ENCODE results near the gene PSD2. TPM values are rescaled to one million over a fixed set of nuclear protein-coding genes. Genes with fewer than 3 reads are reported as not detected.
A peak's percentile ranks its signal among the peaks of the same experiment; 100 is the strongest.
"Not testable (repeated sequence)": the region's sequence is repeated elsewhere in the genome, so short reads cannot be mapped to it uniquely, and the experiment has no call there.

Gene PSD2
- total RNA-seq, 1 experiment from 2014 or later: 2.0 TPM

DNA sequence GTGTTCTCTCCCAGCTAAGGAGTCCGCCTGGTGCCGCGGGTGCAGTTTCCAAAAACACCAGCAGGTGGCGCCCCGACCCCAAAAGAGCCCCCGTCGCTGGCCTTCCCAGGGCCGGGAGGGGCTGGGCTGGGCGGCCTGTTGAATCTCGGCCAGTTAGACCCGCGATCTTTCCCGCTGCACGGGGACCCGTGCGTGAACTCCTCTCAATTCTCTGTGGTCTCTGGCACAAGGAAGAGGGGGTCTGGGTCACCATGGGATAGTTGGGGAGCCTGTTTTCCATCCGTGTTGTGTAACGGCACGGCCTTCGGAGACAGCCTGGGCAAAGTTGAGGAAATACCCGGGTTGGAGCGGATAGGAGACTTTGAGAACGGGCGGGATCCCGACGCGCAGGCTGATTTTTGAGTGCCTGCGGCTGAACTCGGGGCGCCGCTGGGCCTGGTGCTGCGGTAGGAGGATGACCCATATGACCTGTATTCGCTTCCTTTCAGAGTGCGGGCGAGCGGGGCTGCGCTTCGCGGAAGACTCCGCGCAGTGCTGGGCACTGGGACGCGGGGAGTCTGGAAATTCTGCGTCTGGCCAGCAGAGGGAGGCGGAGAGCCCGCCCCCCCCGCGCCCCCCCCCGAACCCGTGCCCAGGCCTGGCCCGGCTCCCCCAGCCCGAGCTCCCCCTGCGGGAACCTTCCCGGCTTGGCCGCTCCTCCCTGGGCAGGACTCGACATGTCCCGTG, 7.9 kb upstream of the PSD2 start:
- peak; percentile 90 for DNase-seq (ENCODE audit: low spot score)
- in situ Hi-C loops (cut with HindIII; ENCODE audit: low sequenced_read_pairs): no loop called here

- in situ Hi-C loops (cut with HindIII; ENCODE audit: low sequenced_read_pairs): no loop called here
- DNase-seq (ENCODE audit: low spot score): peak; percentile 67
Measured at GRCh38 chr5:139788294-139788910, 7.2 kb upstream of the PSD2 start.

DNA sequence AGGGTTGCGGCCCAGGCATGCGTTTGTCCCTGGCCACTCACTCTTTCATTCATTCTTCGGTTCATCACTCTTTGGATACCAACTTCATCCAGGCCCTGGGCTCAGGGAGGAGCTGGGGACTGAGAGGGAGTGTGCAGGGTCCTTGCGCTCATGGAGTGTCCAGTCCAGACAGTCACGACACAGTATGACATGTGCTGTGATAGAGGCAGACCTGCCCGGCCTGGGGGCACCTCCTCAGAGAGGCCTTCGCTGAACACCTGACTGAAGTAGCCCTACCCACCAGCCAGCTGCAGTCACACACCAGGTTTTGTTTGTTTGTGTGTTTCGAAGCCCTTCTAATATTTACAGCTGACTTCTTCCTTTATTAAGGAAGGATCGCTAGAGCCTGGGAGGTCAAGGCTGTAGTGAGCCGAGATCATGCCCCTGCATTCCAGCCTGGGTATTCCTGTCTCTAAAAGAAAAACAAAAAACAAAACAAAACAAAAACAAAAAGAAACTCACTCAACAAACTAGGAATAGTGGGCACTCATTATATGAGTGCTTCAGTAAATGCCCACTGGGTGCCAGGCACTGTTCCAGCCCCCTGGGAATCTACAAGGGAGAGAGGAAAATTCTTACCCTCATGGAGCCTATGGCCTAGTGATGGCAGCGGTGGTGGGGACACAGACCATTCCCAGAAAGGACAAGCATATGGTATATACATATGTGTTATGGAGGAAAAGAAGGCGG, 6.3 kb upstream of the PSD2 start:
- in situ Hi-C loops (cut with HindIII; ENCODE audit: low sequenced_read_pairs): no loop called here

DNA sequence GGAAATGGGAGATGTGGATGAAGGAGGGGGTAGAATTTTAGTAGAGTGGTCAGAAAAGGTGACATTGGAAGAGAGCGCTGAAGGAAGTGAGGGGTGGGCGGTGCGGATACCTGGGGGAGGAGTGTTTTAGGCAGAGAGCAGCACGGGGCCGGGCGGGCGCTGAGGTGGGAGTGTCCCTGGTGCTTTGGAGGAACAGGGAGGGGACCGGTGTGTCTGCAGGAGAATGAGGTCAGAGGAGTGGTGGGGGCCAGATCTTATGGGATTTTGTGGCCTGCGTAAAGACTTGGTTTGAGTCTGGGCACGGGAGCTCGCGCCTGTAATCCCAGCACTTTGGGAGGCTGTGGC, 5.8 kb upstream of the PSD2 start:
- in situ Hi-C loops (cut with HindIII; ENCODE audit: low sequenced_read_pairs): no loop called here
- no peak for DNase-seq (ENCODE audit: low spot score)

More for the DNA sequence above, 6.3 kb upstream of the PSD2 start:
- DNase-seq (ENCODE audit: low spot score): no peak

- no peak for DNase-seq (ENCODE audit: low spot score)
- in situ Hi-C loops (cut with HindIII; ENCODE audit: low sequenced_read_pairs): no loop called here
Measured at GRCh38 chr5:139792218-139792617, 3.4 kb upstream of the PSD2 start.

DNA sequence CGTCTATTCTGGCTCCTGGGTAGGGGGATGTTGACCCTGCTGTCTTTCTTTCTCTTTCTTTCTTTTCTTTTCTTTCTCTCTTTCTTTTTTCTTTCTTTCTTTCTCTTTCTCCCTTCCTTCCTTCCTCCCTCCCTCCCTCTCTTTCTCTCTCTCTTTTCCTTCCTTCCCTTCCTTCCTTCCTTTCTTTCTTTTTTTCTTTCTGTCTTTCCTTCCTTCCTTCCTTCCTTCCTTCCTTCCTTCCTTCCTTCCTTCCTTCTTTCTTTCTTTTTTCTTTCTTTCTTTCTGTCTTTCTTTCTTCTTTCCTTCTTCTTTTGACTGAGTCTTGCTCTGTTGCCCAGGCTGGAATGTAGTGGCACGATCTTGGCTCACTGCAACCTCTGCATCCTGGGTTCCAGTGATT, 3.0 kb upstream of the PSD2 start:
- in situ Hi-C loops (cut with HindIII; ENCODE audit: low sequenced_read_pairs): not testable (repeated sequence)

GRCh38 chr5:139794067-139794846, 1.4 kb upstream of the PSD2 start:
- DNase-seq (ENCODE audit: low spot score): no peak
- in situ Hi-C loops (cut with HindIII; ENCODE audit: low sequenced_read_pairs): no loop called here

More for the DNA sequence above, 3.0 kb upstream of the PSD2 start:
- DNase-seq (ENCODE audit: low spot score): not testable (repeated sequence)

DNA sequence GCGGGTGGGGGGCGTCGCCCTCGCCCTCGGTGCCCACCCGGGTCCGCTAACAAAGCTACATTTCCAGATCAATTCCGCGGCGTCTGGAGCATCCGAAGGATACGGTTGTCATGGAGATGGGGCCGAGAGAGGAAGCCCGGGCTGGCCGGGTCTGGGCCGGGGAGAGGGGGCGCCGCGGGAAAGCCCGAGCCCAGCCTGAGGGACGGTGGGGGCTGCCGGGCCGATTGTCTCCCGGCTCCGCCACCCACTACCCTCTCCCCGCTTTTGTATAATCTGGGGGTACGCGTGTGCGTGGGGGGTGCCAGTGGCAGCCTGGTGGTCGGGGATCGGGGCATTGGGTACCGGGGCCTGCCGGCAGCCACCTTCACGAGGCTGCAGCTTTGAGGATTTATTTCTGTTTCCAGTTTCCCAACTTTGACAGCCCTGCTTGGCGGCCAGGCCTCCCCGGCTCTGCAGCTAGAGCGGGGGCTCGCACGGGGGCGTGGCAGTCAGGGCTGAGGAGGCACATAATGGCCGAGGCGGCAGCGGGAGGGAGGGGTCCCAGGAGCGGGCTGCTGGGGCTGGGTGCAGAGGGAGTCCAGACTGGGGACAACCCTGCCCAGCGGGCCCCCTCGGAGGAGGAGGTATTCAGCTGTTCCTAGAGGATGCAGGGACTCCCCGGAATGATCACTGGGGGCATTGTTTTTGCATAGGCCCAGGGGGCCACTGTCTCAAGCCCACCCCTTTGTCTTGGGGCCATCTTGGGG, 626 bp downstream of the PSD2 start:
- no peak for DNase-seq (ENCODE audit: low spot score)
- in situ Hi-C loops (cut with HindIII; ENCODE audit: low sequenced_read_pairs): no loop called here

GRCh38 chr5:139797335-139797734, 1.7 kb downstream of the PSD2 start:
- DNase-seq (ENCODE audit: low spot score): no peak
- in situ Hi-C loops (cut with HindIII; ENCODE audit: low sequenced_read_pairs): no loop called here

DNA sequence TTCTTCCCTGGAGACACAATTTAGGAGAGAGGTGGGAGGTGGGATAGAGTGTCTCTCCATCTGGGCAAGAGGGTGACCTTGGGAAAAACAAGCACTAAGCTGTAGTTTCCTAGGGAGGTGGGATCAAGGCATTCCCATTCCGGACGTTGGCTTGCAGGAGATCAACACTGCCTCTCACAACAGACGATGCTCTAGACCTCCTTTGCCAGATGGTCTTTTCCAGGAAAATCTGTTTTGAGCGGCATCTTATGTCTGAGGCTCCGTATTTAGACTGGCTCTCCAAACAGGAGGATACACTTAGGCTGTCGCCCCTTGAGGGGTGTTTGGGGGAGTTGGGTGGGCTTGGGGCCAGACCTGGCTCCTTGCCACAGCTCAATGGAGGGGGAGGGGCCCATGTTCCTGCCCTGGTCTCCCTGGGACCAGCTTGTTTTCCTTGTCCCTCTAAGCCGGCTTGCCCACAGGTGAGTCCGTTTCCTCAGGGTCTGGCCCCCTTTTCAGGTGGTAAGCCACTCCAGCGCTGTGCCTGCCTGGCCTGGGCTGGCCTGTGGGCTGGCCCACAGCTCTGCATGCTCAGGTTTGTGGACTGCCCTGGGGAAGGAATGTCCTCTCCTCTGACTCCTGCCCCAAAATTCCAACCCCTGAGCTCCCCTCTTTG, 2.4 kb downstream of the PSD2 start:
- in situ Hi-C loops (cut with HindIII; ENCODE audit: low sequenced_read_pairs): no loop called here
- DNase-seq (ENCODE audit: low spot score): peak; percentile 72

DNA sequence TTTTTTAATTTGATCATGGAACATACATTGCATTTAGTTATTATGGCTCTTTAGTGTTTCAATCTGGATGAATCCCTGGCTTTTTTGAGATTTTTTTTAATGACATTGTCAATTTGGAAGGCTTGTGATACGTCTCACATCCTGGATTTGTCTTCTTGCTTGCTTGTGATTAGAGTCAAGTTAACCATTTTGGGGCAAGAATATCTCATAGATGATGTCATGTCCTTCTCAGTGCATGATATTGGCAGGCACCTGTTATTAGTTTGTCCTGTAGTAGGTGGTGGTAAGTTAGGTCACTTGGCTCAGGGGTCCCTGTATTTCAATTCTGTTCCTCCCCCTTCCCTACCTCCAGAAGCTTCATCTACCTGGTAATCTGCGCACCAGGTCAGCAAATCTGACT, 3.3 kb downstream of the PSD2 start:
- in situ Hi-C loops (cut with HindIII; ENCODE audit: low sequenced_read_pairs): no loop called here
- DNase-seq (ENCODE audit: low spot score): no peak

DNA sequence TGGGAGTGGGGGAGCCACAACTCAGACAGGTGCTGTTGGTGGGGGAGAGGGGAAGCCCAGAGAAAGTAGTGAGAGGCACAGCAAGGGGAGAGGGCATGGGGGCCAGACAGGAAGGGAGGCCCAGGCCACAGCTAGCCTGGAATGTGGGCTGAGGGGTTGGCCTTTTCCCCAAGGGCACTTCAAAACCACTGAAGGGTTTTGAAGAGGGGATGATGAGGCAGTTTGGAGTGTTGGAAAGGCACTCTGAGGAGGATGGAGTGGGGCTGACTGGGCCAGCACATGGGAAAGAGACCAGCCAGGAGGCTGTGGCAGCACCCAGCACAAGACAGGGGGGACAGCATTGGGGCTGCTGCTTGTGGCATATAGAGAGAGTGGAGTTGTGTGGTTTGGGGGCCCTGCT, 3.8 kb downstream of the PSD2 start:
- in situ Hi-C loops (cut with HindIII; ENCODE audit: low sequenced_read_pairs): no loop called here
- DNase-seq (ENCODE audit: low spot score): no peak

DNA sequence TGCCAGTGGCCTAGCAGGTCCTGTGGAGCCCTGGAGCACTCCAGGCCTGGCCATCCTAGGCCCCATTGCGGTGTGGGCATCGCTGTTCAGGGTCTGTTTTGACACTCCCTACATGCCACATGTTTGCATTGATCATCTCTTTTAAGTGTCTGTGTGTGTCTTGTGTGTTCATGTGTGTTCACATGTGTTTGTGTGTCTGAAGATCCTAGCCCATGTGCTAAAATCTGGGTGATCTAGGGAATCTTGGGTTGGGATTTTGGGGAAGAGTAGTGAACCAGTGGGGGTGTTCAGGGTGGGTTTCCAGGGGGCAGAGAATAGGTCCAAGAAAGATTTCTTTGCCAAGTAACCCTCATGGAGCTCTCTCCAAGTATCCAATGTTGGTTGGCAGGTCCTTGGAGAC, 8.4 kb downstream of the PSD2 start:
- no peak for DNase-seq (ENCODE audit: low spot score)
- in situ Hi-C loops (cut with HindIII; ENCODE audit: low sequenced_read_pairs): no loop called here

GRCh38 chr5:139804800-139805397, 9.3 kb downstream of the PSD2 start:
- in situ Hi-C loops (cut with HindIII; ENCODE audit: low sequenced_read_pairs): no loop called here
- no peak for DNase-seq (ENCODE audit: low spot score)

DNA sequence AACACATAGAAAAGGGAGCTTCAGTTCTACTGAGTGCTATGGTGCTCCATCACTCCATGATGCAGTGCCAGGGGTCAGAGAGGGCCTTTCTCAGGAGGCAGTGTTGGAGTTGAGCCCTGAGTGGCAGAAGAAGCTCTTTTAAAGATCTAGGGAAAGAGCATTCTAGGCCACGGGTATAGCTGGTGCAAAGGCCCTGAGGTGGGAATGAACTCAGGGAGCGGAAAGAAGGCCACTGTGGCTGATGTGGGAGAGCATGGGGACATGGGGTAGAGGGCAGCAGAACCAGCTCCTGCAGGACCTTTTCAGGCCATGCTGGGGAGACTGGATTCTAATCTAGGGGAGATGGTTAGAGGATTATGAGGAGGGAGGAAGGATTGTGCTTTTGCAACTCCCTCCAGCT, 9.9 kb downstream of the PSD2 start:
- in situ Hi-C loops (cut with HindIII; ENCODE audit: low sequenced_read_pairs): no loop called here
- no peak for DNase-seq (ENCODE audit: low spot score)

DNA sequence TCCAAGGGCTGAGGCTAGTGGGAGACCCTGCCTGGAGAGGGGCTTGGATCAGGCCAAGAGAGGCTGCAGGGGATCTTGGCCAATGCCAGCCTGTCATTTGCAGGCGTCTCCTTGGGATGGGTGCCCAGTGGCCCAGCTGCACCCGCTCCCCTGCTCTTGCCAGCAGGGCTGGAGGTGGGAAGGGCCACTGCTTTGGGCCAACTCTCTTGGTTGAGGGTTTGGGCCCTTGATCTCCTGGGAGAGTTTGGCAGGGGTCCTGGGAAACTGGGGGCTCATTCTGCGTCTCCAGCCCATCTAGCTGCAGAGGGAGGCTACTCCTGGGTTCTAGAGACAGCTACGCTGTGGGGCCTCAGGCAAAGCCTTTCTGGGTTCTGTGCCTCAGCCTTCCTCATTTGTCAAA, 10.5 kb downstream of the PSD2 start:
- DNase-seq (ENCODE audit: low spot score): peak; percentile 27
- in situ Hi-C loops (cut with HindIII; ENCODE audit: low sequenced_read_pairs): no loop called here

GRCh38 chr5:139806726-139807646, 11.4 kb downstream of the PSD2 start:
- in situ Hi-C loops (cut with HindIII; ENCODE audit: low sequenced_read_pairs): no loop called here

More at GRCh38 chr5:139806726-139807646, 11.4 kb downstream of the PSD2 start:
- peak; percentile 28 for DNase-seq (ENCODE audit: low spot score)

Measured in G401 (cell line).